Ureter (tissue), 1 donor: ENCODE data around the gene MDH1B. TPM values are rescaled to one million over a fixed set of nuclear protein-coding genes. Genes with fewer than 3 reads are reported as not detected.
"Not testable (repeated sequence)": the region's sequence is repeated elsewhere in the genome, so short reads cannot be mapped to it uniquely, and the experiment has no call there.

Experiments
- DNase-seq: peaks from one replicate; pipeline ENCODE4 v3.0.0-alpha.2; 2020; ENCODE audit warnings: low spot score
- total RNA-seq: library from RNA; stranded (reverse); gene quantifications from one replicate; pipeline ENCODE4 v1.2.4, GENCODE V29; 2023
- donor health status: DM: yes; HTN: yes; CAD: no.

MDH1B gene
- 2.7 TPM for total RNA-seq

- peak; percentile 82 for DNase-seq
Measured at GRCh38 chr2:206765242-206766056, at the start of gene MDH1B, which contains the start of gene FASTKD2. Gene MDH1B, minus strand, starts transcription at chr2:206765328. Its CDS starts 57 bp downstream, at chr2:206765271. Gene FASTKD2, plus strand, starts transcription at chr2:206765606. Its CDS starts 1,088 bp downstream, at chr2:206766694.

- DNase-seq: no peak
Measured at GRCh38 chr2:206814498-206814897, 49.4 kb upstream of the MDH1B start.

GRCh38 chr2:206812471-206812870, 47.3 kb upstream of the MDH1B start:
- not testable (repeated sequence) for DNase-seq

GRCh38 chr2:206807624-206808023, 42.5 kb upstream of the MDH1B start:
- not testable (repeated sequence) for DNase-seq

GRCh38 chr2:206805887-206806607, 40.9 kb upstream of the MDH1B start:
- DNase-seq: no peak

GRCh38 chr2:206804326-206804725, 39.2 kb upstream of the MDH1B start:
- no peak for DNase-seq

GRCh38 chr2:206802654-206803514, 37.8 kb upstream of the MDH1B start:
- no peak for DNase-seq

- no peak for DNase-seq
Measured at GRCh38 chr2:206801418-206802189, 36.5 kb upstream of the MDH1B start.

- peak; percentile 71 for DNase-seq
Measured at GRCh38 chr2:206800506-206801417, 35.6 kb upstream of the MDH1B start.

- DNase-seq: no peak
Measured at GRCh38 chr2:206799083-206799482, 34.0 kb upstream of the MDH1B start.

GRCh38 chr2:206798000-206798399, 32.9 kb upstream of the MDH1B start:
- DNase-seq: no peak

GRCh38 chr2:206797376-206797775, 32.2 kb upstream of the MDH1B start:
- DNase-seq: no peak

- DNase-seq: no peak
Measured at GRCh38 chr2:206792645-206793044, 27.5 kb upstream of the MDH1B start.

GRCh38 chr2:206790311-206790935, 25.3 kb upstream of the MDH1B start:
- DNase-seq: no peak

- DNase-seq: no peak
Measured at GRCh38 chr2:206784559-206785353, 19.6 kb upstream of the MDH1B start.

GRCh38 chr2:206783718-206784117, 18.6 kb upstream of the MDH1B start:
- no peak for DNase-seq

GRCh38 chr2:206780671-206781070, 15.5 kb upstream of the MDH1B start:
- no peak for DNase-seq

GRCh38 chr2:206776432-206776831, 11.3 kb upstream of the MDH1B start:
- no peak for DNase-seq

- no peak for DNase-seq
Measured at GRCh38 chr2:206774871-206775270, 9.7 kb upstream of the MDH1B start.
